Measurements from ENCODE around the gene TEX10. TPM values are rescaled to one million over a fixed set of nuclear protein-coding genes. Genes with fewer than 3 reads are reported as not detected.

TEX10 gene
- total RNA-seq, 1 experiment from 2014 or later = 17.7 TPM

GRCh38 chr9:100324594-100325200 lies 28.0 kb downstream of the TEX10 start:
- no TSS peak for BruUV-seq (replicated peaks)
- no peak for DNase-seq
- intact Hi-C loops (cut with micrococcal nuclease; ENCODE audit: unreplicated experiment) = loop anchor here (5.0 to 10.0 kb wide), 3 partner anchors 273 to 520 kb away; no protein-coding TSS in a partner anchor
- H3K27ac Mint-ChIP-seq (ENCODE audit: unreplicated experiment) = no peak overlapping the region
- peaks cover 4% of the 10 kb centered on the region for H3K36me3 Mint-ChIP-seq (ENCODE audit: insufficient read depth, unreplicated experiment)
- CTCF ChIA-PET = interaction anchor here (0.6 to 1.0 kb wide), 7 partner anchors 22 to 1025 kb away, joined by 3 to 5 read pairs (median 3); no protein-coding TSS in a partner anchor
- H3K4me3 Mint-ChIP-seq (ENCODE audit: low read depth, unreplicated experiment) = no peak overlapping the region
- H3K4me1 Mint-ChIP-seq (ENCODE audit: low read depth, unreplicated experiment) = no peaks in the 10 kb centered on the region
- H3K9me3 Mint-ChIP-seq (ENCODE audit: low read depth, unreplicated experiment) = no peaks in the 10 kb centered on the region
- H3K27me3 Mint-ChIP-seq (ENCODE audit: unreplicated experiment) = no peaks in the 10 kb centered on the region
- TF ChIP-seq, protein P1, sequence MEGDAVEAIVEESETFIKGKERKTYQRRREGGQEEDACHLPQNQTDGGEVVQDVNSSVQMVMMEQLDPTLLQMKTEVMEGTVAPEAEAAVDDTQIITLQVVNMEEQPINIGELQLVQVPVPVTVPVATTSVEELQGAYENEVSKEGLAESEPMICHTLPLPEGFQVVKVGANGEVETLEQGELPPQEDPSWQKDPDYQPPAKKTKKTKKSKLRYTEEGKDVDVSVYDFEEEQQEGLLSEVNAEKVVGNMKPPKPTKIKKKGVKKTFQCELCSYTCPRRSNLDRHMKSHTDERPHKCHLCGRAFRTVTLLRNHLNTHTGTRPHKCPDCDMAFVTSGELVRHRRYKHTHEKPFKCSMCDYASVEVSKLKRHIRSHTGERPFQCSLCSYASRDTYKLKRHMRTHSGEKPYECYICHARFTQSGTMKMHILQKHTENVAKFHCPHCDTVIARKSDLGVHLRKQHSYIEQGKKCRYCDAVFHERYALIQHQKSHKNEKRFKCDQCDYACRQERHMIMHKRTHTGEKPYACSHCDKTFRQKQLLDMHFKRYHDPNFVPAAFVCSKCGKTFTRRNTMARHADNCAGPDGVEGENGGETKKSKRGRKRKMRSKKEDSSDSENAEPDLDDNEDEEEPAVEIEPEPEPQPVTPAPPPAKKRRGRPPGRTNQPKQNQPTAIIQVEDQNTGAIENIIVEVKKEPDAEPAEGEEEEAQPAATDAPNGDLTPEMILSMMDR (IDR thresholded peaks at IDR 0.05; ENCODE audit: unreplicated experiment) = peak; percentile 21

GRCh38 chr9:100322954-100323536 lies 29.7 kb downstream of the TEX10 start:
- Mint-ChIP-seq H3K4me1 (ENCODE audit: low read depth, unreplicated experiment) (no peaks in the 10 kb centered on the region), H3K27ac (ENCODE audit: unreplicated experiment) (no peak overlapping the region), H3K4me3 (ENCODE audit: low read depth, unreplicated experiment) (no peak overlapping the region), H3K36me3 (ENCODE audit: insufficient read depth, unreplicated experiment) (peaks cover 4% of the 10 kb centered on the region), H3K27me3 (ENCODE audit: unreplicated experiment) (no peaks in the 10 kb centered on the region), H3K9me3 (ENCODE audit: low read depth, unreplicated experiment) (no peaks in the 10 kb centered on the region)
- TF ChIP-seq, protein P1 (IDR thresholded peaks at IDR 0.05; ENCODE audit: unreplicated experiment) = peak; percentile 16
- peak; percentile 2 for DNase-seq
- no TSS peak for BruUV-seq (replicated peaks)
- intact Hi-C loops (cut with micrococcal nuclease; ENCODE audit: unreplicated experiment) = loop anchor here (5.0 to 10.0 kb wide), 3 partner anchors 274 to 518 kb away; no protein-coding TSS in a partner anchor
- CTCF ChIA-PET = no interaction called here

DNA sequence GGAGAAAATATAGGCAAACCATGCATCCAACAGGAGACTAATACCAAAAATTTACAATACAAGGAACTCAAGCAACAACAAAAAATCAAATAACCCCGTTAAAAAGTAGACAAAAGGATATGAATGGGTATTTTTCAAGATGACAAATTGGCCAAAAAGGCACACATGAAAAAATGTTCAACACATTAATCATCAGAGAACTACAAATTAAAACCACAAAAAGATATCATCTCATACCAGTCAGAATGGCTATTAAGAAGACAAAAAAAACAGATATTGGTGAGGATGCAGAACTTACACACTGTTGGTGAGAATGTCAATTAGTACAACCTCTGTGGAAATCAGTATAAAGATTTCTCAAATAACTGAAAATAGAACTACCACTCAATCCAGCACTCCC lies 35.0 kb downstream of the TEX10 start:
- no peaks in the 10 kb centered on the region for H3K9me3 Mint-ChIP-seq (ENCODE audit: low read depth, unreplicated experiment)
- DNase-seq = no peak
- CTCF ChIA-PET = no interaction called here
- no peak overlapping the region for H3K4me3 Mint-ChIP-seq (ENCODE audit: low read depth, unreplicated experiment)
- H3K27ac Mint-ChIP-seq (ENCODE audit: unreplicated experiment) = no peak overlapping the region
- no peaks in the 10 kb centered on the region for H3K27me3 Mint-ChIP-seq (ENCODE audit: unreplicated experiment)
- H3K4me1 Mint-ChIP-seq (ENCODE audit: low read depth, unreplicated experiment) = peaks cover 8% of the 10 kb centered on the region
- TF ChIP-seq, protein P1 (IDR thresholded peaks at IDR 0.05; ENCODE audit: unreplicated experiment) = no peak
- peaks cover 30% of the 10 kb centered on the region for H3K36me3 Mint-ChIP-seq (ENCODE audit: insufficient read depth, unreplicated experiment)
- no TSS peak for BruUV-seq (replicated peaks)
- intact Hi-C loops (cut with micrococcal nuclease; ENCODE audit: unreplicated experiment) = no loop called here

DNA sequence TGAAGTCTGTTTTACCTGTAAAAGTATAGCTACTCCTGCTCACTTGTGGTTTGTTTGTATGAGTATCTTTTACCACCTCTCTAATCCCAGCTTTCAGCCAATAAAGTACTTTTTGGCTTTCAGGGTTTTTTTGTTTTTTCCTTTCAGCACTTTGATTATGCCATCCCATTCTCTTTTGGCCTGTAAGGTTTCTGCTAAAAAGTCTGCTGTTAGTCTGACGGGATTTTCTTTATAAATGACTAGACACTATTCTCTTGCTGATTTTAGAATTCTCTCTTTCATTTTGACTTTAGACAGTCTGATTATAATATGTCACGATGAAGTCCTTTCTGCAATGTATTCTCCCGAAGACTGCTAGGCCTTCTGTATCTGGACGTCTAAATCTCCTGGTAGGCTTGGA lies 37.2 kb downstream of the TEX10 start:
- no peak overlapping the region for H3K27ac Mint-ChIP-seq (ENCODE audit: unreplicated experiment)
- BruUV-seq (replicated peaks) = no TSS peak
- H3K9me3 Mint-ChIP-seq (ENCODE audit: low read depth, unreplicated experiment) = peaks cover 2% of the 10 kb centered on the region
- peaks cover 8% of the 10 kb centered on the region for H3K4me1 Mint-ChIP-seq (ENCODE audit: low read depth, unreplicated experiment)
- no peak overlapping the region for H3K4me3 Mint-ChIP-seq (ENCODE audit: low read depth, unreplicated experiment)
- peaks cover 30% of the 10 kb centered on the region for H3K36me3 Mint-ChIP-seq (ENCODE audit: insufficient read depth, unreplicated experiment)
- no peaks in the 10 kb centered on the region for H3K27me3 Mint-ChIP-seq (ENCODE audit: unreplicated experiment)
- CTCF ChIA-PET = no interaction called here
- DNase-seq = no peak
- intact Hi-C loops (cut with micrococcal nuclease; ENCODE audit: unreplicated experiment) = no loop called here
- TF ChIP-seq, protein P1 (IDR thresholded peaks at IDR 0.05; ENCODE audit: unreplicated experiment) = no peak

Data from Calu3 (cell line).